GM04503 (cell line): ENCODE results near the gene ZNF526.
"Not testable (repeated sequence)": the region's sequence is repeated elsewhere in the genome, so short reads cannot be mapped to it uniquely, and the experiment has no call there.

Experiments used
- DNase-seq: peaks from one replicate; pipeline ENCODE4 v3.0.0-alpha.2; 2012; ENCODE audit warnings: low read depth

Gene ZNF526

GRCh38 chr19:42246922-42247639, 27.0 kb downstream of the ZNF526 start:
- DNase-seq = no peak

DNA sequence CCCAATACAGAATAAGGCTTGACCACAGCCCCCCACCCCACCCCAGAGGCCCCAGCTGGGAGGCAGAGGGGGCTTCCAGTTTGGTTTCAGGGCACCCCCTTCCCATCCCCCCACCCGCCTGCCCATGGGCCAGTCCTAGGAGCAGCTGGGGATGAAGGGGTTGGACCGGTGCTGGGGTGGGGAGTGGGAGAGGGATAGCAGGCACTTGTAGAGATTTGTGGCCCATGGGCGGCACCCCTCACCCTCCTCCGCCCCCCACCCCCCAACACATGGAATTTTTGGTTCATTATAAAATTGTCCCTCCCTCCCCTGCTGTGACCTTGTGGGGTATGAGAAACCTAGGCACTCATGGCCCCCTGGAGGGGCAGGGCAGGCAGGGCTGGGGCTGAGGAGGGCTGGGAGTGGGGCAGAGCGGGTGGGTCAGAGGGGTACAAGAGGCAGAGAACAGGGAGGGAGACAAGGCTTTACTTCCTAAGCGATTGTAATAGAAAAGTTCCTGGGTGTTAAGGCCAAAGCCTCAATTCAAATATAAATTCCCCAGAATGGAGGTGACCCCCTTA, 27.6 kb downstream of the ZNF526 start:
- DNase-seq = no peak

- DNase-seq = no peak
Measured at GRCh38 chr19:42248270-42249148, 28.4 kb downstream of the ZNF526 start.

DNA sequence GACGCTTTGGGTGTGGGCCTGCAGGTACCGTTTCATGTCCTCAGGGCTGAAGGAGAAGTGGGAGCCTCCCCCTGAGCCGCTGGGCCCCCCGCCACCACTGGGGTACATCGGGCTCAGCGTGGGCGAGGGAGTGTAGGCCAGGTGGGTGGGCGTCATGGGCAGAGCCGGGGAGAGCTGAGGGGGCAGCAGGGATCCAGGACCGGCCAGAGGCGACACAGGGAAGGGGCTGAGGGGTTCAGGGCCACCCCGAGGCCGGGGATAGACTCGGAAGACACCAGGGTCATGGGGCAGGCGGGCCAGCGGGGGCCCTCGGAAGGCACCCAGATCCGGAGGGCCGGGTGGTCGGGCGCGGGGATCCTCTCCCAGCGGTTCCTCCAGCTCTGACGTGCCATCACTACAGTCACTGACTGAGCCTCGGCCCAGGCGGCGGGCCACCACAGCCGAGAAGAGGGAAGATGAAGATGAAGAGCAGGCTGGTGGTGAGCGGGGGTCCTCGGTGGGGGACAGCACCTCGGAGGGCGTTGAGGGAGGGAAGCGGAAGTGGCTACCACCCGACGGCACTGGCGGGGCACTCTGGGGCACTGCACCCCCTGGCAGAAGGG, 29.1 kb downstream of the ZNF526 start:
- DNase-seq = no peak

DNA sequence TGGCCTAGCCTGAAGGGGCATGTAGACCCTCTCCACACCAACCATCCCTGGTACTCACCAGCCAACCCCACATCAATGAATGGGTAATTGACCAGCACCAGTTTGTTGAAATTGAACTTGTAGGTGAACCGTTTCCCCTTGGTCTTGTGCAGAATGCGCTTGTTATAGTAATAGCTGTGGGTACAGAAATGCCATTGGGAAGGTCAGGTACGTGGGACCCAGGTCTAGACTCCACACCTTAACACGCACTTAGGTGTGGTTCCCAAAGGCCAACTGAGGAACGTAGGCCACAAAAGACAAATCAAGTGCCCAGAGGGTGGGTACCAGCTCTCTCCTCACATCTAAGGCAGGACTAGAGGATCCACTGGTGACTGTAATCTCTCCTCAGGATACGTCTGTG, 29.7 kb downstream of the ZNF526 start:
- no peak for DNase-seq

- no peak for DNase-seq
Measured at GRCh38 chr19:42250183-42250665, 30.1 kb downstream of the ZNF526 start.

DNA sequence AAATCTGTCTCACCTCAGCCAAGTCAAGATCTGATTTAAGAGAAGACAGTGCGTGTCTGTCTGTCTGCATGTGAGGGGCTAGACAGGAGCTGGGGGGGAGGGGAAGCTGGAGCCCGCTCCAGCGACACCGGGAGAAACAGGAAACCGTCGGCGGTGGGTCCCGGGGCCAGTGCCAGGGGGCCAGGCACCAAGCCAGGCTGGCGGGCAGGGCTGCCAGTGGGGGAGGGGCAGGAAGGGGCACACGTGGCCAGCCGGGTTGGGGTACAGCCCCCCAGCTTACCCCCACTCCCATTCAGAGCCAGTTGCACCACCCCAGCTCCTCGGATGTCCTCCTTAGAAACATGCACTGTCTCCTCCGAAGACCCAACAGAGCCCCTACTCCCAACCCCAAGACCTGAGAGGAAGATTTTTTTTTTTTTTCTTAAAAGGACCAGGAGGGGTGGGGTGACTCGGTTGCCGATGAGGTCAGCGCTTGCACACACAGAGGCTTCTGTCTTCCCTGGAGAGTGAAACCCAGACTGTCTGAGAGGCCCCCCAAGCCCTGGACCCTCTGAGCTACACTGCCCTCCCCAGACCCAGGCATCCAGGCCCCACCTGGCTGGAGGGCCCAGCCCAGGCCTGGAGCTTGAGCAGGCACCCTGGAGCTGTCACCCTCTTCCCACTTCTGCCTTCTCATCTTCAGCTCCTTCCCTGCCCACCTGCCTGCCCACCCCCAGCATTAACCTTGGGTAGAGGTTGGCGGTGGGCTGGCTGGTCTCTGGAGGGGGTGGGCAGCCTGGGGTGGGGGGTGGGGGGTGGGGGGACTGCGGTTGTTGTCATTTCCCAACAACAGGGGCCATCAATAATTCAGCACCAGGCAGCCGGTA, 30.8 kb downstream of the ZNF526 start:
- no peak for DNase-seq

GRCh38 chr19:42251572-42252358, 31.7 kb downstream of the ZNF526 start:
- no peak for DNase-seq

DNA sequence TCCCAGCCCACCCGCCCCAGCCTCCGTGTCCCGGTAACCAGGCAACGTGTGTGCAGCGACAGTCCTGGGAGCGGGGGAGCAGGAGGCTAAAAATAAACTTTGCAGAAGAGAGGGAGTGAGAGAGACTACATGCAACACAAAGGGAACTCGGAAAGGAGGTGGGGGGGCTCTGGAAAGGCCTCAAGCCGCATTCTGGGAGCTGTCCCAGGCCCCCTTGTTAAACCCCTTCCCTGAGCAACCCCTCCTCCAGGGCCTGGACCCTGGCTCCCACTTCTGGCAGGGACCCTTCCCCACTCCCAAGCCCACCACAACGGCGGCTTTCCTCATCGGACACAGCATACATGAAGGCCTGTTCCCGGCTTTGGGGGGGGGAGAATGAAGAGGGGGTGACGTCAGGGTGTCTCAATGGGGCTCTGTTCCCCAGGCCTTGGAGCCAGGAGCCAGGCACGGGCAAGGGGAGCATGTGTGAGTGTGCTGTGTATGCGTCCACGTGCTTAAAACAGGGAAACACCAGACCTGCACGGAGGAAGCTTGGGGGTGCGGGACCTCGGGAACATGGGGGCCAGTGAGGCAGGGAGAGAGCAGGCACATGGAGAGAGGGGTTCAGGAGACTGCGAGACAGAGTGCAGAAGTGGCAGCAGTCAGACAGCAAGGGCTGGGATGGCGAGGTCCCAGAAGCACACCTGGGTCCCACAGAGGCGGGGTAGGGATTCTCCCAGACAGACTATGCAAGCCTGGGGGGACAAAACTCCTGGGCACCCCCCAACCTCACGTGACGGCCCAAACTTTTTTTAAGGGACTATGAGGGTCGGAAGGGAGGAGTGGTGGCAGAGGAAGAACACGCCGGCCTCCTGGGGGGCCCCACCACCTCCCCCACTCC, 32.5 kb downstream of the ZNF526 start:
- no peak for DNase-seq

GRCh38 chr19:42253245-42254088, 33.4 kb downstream of the ZNF526 start:
- DNase-seq = no peak

DNA sequence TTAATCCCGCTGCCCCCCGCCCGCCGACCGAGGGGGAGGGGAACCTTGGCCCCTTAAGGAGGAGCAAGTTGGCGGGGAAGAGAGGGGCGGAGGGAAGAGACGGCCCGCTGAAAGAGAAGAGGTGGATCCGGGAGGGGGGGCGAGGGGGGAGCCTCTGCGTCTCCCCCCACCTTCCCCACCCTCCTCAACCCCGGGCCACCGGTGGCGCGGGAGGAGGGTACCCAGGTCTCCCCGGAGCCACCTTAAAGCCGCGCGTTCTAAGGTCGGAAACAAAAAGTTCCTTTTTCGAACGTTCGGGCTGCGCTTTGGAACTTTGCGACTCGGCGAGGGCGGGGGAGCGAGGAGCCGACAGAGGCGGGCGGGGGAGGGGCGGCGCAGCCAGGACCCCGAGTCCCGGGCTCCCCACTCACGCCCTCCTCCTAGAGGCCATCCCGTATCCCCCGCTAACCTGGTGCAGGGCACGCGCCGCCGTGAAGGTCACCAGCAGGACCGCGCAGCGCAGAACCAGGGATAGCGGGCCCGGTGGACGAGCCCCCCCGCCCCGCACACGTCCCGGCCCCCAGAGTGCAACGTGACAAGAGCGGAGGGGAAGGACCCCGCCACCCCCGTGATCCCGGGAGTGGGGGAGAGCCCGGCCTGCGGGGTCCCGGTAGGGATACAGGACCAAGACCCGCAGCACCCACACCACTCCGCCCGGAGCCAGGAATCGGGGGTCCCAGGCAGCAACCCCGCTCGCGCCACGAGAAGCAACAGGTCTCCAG, 34.2 kb downstream of the ZNF526 start:
- no peak for DNase-seq

GRCh38 chr19:42254850-42255765, 35.0 kb downstream of the ZNF526 start, which contains the start of gene ERF:
ERF (minus strand) TSS chr19:42255128; CDS start chr19:42254999, 129 bp downstream.
- DNase-seq = no peak

GRCh38 chr19:42255766-42256745, 35.9 kb downstream of the ZNF526 start:
- no peak for DNase-seq

DNA sequence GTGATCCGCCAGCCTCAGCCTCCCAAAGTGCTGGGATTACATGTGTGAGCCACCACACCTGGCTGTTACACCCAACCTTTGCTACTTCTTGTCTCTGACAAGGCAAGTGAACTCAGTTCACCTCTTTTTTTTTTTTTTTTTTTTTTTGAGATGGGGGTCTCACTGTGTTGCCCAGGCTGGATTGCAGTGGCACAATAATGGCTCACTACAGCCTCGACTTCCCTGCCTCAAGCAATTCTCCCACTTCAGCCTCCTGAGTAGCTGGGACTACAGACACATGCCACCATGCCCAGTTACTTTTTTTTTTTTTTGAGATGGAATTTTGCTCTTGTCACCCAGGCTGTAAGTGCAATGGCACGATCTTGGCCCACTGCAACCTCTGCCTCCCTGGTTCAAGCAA, 37.7 kb downstream of the ZNF526 start:
- not testable (repeated sequence) for DNase-seq

DNA sequence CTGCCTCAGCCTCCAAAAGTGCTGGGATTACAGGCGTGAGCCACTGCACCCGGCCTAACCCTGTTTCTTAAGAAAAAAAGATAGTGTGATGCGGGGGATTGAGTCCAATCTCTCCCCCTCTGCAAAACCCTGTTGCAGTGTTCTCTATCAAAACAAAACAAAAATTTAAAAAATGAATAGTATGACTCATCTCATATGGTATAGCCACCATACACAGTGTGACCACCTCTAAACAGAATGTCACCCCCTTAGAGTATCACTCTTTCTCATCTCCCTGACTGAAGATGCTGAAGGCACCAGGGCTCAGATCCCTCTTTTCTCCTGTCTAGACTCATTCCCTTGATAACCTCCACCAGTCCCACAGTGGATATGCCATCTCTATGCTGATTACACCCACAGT, 41.7 kb downstream of the ZNF526 start:
- DNase-seq = no peak
